NOMO-1 treated with dmso at 0.1 percent for 144 hours (cell line): ENCODE results near the gene PREB.
A peak's percentile ranks its signal among the peaks of the same experiment; 100 is the strongest.

ENCODE experiments used
- DNase-seq: peaks from one replicate; lab custom pipeline; 2025; ENCODE audit not compliant: unreplicated experiment; lab: John Stamatoyannopoulos, UW

PREB gene

DNA sequence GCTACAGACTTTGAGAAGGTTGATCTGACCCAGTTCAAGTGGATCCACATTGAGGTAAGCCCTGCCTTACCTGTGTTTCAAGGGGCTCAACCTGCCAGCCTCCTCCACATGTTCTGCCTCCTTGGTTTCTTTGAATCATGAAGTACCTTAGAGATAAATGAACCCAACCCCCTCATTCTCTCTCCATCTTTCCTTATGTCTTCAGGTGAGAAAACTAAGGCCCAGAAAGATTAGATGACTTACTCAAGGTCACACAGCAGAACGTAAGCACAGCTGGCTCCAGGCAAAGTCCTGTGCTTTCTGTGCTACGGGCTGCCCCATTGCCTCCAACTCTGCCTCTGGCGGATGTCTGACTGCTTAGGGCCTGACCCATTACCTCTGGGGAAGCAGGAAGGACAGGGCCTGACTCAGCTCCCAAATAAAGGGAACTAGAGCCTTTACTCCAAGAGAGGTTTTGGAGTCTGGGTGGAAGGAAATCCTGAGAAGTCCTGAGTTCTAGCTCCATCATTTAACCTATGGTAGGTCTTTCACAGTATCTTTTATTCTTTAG, 37.6 kb downstream of the PREB start:
- DNase-seq: no peak

GRCh38 chr2:27095745-27096651, 38.4 kb downstream of the PREB start:
- DNase-seq: no peak

DNA sequence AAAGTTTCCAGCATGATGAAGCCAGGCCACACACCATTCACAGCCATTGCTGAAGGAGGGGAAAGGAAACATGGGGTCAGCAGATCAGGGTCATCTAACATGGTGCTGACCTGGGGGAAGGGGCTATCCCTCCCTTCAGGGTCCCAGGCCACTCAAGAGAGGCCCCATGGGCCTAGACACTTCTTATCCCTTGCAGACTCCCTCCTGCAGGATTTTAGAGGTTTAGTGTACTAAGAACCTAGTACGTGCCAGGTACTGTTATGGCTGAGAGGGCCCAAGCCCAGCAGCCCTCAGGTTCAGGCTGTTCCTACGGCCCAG, 39.0 kb downstream of the PREB start:
- no peak for DNase-seq

DNA sequence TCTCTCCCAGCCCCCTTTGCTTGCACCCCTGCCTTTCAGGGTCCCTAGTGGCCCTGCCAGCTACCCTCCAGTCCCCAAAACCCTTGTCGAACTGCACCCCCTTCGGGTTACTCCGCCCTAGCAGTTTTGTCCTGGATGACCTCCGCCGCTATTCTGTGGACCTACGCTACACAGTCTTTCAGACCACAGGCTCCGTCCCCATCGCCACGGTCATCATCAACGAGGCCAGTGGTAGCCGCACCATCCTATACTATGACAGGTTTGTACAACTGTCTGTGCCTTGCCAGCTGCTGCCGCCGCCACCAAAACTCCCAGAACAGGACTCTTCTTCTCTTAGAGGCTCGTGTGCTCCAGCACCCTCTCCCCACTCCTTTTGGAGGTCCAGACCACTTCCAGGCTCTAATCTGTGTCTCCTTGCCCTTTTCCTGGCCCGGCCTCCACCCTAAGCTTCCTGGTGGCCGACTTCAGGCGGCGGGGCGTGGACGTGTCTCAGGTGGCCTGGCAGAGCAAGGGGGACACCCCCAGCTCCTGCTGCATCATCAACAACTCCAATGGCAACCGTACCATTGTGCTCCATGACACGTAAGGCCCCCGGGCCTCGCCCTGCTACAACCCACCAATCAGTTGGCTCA, 40.0 kb downstream of the PREB start:
- DNase-seq: no peak

GRCh38 chr2:27093430-27094352, 40.7 kb downstream of the PREB start:
- no peak for DNase-seq

DNA sequence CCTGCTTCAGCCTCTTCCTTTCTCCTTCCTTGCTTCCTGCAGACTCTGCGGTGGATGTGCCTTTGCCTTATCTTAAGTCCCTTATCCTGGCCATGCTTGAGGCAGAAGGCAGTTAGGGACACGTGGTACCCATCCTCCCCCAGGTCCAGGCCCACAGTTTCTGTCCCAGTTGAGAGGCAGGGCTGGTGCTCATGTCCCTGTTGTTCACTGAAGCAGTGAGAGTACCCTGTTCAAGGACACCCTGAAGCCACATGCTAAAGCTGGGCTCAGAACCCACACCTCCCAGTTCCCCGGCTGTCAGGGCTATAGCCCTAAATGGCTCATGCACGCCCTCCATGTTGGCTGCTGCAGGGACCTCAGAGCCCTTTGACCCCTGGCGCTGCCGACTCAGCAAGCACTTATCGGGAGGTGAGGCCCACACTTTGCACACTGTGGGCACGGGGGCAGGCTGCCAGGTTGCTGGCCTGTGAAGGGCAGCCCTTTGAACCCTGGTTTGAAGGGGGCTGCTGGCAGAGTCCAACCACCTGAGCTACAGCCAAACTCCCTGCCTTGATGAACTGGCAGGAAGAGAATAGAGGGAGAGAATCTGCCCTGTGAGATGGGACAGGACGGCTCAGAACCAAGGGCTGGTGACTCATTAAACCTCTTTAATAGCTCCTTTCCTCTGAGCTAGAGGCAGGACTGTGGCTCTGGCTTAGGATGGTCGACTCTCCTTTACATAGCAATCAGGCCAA, 41.6 kb downstream of the PREB start:
- DNase-seq: no peak

- no peak for DNase-seq
Observed at GRCh38 chr2:27091746-27092695, 42.4 kb downstream of the PREB start.

DNA sequence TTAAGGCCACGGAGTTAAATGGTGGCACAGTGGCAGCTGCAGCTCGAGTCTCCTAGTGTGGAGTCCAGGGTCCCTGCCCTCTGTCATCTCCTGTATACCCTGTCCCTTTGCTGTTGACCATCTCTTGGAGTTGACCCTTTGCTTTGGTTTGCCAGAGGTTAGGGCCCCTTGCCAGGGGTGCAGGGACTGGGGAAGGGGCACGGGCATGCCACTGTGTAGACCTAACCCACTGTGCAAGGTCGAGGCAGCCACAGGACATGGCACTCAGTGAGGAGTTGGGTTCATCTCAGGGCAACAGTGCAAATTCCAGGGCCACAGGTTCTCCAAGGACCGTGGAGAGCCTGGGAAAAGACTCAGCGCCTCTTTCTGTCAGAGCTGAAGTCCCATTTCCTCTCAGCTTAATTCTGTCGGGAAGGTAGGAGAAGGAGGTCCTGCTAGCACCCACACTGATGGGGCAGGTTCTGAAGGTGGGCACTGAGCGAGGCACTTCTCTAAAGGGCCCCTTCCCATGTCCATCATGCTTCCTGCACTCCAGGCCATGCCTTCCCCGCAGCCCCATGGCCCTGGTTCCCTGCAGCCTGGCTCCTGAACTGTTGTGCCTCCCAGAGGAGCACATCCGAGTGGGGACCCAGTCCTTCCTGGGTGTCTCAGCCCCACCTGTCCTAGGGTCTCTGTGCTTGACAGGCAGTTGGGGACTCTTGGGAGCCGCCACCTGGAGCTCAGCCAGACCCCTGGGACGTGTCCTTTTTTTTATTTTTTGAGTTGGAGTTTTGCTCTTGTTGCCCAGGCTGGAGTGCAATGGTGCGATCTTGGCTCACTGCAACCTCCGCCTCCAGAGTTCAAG, 45.1 kb downstream of the PREB start:
- DNase-seq: no peak

- DNase-seq: no peak
Observed at GRCh38 chr2:27088634-27089033, 45.8 kb downstream of the PREB start.

DNA sequence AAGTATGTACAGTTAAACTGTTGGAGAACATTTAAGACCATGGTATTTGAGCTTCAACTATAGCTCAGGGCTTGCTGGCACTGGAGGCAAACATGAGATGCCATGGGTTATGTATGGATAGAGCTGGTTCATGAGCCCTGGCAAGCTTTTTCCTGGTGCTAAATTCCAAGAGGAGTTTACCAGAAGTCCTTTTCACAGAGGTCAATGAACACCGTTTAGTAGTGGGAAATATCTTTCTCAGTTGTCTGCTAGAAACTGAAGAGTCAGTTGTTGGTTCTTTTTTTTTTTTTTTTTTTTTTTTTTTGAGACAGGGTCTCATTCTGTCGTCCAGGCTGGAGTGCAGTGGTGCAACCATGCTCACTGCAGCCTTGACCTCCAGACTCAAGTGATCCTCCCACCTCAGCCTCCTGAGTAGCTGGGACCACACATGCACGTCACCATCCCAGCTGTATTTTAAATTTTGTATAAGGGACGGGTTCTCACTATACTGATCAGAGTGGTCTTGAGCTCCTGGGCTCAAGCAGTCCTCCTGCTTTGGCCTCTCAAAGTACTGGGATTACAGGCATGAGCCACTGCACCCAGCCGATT, 46.5 kb downstream of the PREB start:
- no peak for DNase-seq

GRCh38 chr2:27086724-27087593, 47.5 kb downstream of the PREB start, which contains the start of gene KHK:
TSS of gene KHK (plus strand) at chr2:27086772. CDS start at chr2:27087260, 488 bp downstream.
- no peak for DNase-seq

GRCh38 chr2:27086090-27086723, 48.2 kb downstream of the PREB start:
- peak; percentile 95 for DNase-seq

DNA sequence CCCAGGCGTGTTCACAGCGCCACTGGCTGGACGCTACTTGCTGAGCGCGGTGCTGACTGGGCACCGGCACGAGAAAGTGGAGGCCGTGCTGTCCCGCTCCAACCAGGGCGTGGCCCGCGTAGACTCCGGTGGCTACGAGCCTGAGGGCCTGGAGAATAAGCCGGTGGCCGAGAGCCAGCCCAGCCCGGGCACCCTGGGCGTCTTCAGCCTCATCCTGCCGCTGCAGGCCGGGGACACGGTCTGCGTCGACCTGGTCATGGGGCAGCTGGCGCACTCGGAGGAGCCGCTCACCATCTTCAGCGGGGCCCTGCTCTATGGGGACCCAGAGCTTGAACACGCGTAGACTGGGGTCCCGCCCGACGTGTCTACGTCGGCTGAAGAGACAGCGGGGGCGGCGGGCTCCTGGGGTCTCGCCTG, 48.8 kb downstream of the PREB start:
- no peak for DNase-seq

DNA sequence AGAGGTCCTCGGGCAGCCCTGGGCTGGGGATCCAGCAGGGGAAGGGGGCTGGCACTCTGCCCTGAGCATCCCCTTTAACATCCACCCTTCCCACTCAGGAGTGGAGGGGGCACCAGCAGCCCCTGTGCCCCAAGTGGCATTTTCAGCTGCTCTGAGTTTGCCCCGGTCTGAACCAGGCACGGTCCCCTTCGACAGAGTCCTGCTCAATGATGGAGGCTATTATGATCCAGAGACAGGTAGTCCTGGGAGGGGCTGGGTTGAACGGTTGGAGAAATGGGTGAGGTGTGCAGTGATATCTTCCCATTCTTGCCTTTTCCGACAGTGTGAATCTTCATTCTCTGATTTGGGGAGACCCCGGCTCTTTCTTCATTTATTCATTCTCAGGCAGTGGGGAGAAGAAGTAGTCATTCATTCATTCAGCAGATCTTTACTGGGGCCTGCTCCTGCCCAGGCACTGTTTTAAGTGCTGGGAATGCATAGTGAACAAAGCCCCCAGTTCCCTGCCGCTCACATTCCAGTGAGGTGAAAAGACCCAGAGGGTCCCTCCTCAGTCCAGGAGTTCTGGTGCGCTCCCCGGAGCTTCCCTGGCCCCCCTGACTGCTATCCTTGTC, 49.3 kb downstream of the PREB start:
- DNase-seq: no peak

GRCh38 chr2:27084297-27085061, 50.0 kb downstream of the PREB start:
- DNase-seq: no peak
